Measurements from ENCODE around the gene EFNA1. TPM values are rescaled to one million over a fixed set of nuclear protein-coding genes. Genes with fewer than 3 reads are reported as not detected.
A peak's percentile ranks its signal among the peaks of the same experiment; 100 is the strongest.

EFNA1 gene
- total and polyA plus RNA-seq, 2 of the 13 experiments (the other 11 are each of a cell fraction or from before 2014, with no cell fraction given), result 81.8 to 874 TPM

- TF ChIP-seq STAT6 (CRISPR knock-in tag; IDR thresholded peaks at IDR 0.05; ENCODE audit: borderline replicate concordance), result no peak
- TF ChIP-seq ZNF235 (CRISPR knock-in tag; IDR thresholded peaks at IDR 0.05; ENCODE audit: borderline replicate concordance), result no peak
- TF ChIP-seq FIP1L1 (IDR thresholded peaks at IDR 0.05; ENCODE audit: borderline replicate concordance, insufficient read depth, low read depth, low read length), result no peak
- no peak for TF ChIP-seq MYPOP (CRISPR knock-in tag; IDR thresholded peaks at IDR 0.05)
- TF ChIP-seq ZNF335 (CRISPR knock-in tag; IDR thresholded peaks at IDR 0.05), result peak; percentile 72; the same call in 1 of the 2 replicates
- TF ChIP-seq ZGPAT (CRISPR knock-in tag; IDR thresholded peaks at IDR 0.05), result peak; percentile 72; the same call in 1 of the 2 replicates
- TF ChIP-seq ZNF772 (CRISPR knock-in tag; IDR thresholded peaks at IDR 0.05), result no peak
- TF ChIP-seq JARID2 (CRISPR knock-in tag; IDR thresholded peaks at IDR 0.05; ENCODE audit: insufficient replicate concordance), result no peak
- TF ChIP-seq HIC2 (CRISPR knock-in tag; IDR thresholded peaks at IDR 0.05; ENCODE audit: low read depth), result no peak
- TF ChIP-seq PAWR (CRISPR knock-in tag; IDR thresholded peaks at IDR 0.05; ENCODE audit: borderline replicate concordance), result no peak
- TF ChIP-seq MAF1 (CRISPR knock-in tag; IDR thresholded peaks at IDR 0.05; ENCODE audit: borderline replicate concordance), result no peak
- peak; percentile 73; the same call in 1 of the 2 replicates for TF ChIP-seq NFKB2 (CRISPR knock-in tag; IDR thresholded peaks at IDR 0.05; ENCODE audit: borderline replicate concordance)
- peak; percentile 75; the same call in 1 of the 2 replicates for TF ChIP-seq MEIS2 (CRISPR knock-in tag; IDR thresholded peaks at IDR 0.05)
- peak; percentile 78; the same call in 1 of the 2 replicates for TF ChIP-seq SNAPC2 (CRISPR knock-in tag; IDR thresholded peaks at IDR 0.05)
- no peak for TF ChIP-seq SNRNP70 (IDR thresholded peaks at IDR 0.05; ENCODE audit: low read depth, low read length)
- TF ChIP-seq ZBTB20 (CRISPR knock-in tag; IDR thresholded peaks at IDR 0.05; ENCODE audit: borderline replicate concordance, low read depth), result no peak; the same call in 1 of the 2 replicates
- TF ChIP-seq JDP2 (CRISPR knock-in tag; IDR thresholded peaks at IDR 0.05; ENCODE audit: borderline replicate concordance), result no peak
- TF ChIP-seq ZFYVE20 (CRISPR knock-in tag; IDR thresholded peaks at IDR 0.05; ENCODE audit: borderline replicate concordance, low read depth), result no peak; the same call in 1 of the 2 replicates
- no peak for TF ChIP-seq TBX3 (IDR thresholded peaks at IDR 0.05; ENCODE audit: borderline replicate concordance)
- TF ChIP-seq AKAP8 (CRISPR knock-in tag; IDR thresholded peaks at IDR 0.05), result no peak; the same call in 1 of the 2 replicates
- TF ChIP-seq MAZ (IDR thresholded peaks at IDR 0.05; ENCODE audit: borderline replicate concordance, low read depth, low read length), result no peak
- TF ChIP-seq MAZ (CRISPR knock-in tag; IDR thresholded peaks at IDR 0.05; ENCODE audit: low read depth), result no peak
These were observed 7.3 kb downstream of the EFNA1 start (continued) for GRCh38 chr1:155134880-155135414.

Data from HepG2 (cell line).